ENCODE results near the gene TNFRSF12A. TPM values are rescaled to one million over a fixed set of nuclear protein-coding genes. Genes with fewer than 3 reads are reported as not detected.
"Not testable (repeated sequence)": the region's sequence is repeated elsewhere in the genome, so short reads cannot be mapped to it uniquely, and the experiment has no call there.

The TNFRSF12A gene
- polyA plus RNA-seq, 1 donor: 6.7 TPM

DNA sequence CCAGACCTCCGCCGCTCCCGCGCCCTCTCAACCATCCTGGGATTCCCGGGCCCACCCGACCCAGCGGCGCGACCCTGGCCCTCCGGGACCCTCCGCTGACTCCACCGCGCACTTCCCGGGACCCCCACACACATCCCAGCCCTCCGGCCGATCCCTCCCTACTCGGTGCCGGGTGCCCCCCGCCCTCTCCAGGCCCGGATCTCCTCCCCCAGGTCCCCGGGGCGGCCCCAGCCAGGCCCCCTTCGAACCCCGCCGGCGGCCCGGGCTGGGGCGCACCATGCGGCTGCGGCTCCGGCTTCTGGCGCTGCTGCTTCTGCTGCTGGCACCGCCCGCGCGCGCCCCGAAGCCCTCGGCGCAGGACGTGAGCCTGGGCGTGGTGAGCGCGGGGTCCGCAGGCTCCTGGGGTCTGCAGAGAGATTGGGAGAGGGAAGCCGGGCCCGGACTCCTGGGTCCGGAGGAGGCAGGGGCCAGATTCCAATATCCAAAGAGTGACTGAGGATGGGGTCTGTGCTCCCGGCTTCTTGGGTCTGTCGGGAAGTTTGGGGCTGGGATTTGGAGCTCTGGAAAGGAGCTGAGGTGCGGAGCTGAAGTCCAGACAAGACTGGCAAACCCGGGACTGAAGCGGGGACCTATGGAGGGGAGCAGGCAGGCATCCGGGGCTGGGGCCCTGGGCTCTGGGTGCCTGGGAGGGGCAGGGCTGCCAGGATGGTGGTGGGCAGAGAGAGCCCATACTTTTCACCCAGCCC lies 26.6 kb downstream of the TNFRSF12A start:
- no peak for DNase-seq

DNA sequence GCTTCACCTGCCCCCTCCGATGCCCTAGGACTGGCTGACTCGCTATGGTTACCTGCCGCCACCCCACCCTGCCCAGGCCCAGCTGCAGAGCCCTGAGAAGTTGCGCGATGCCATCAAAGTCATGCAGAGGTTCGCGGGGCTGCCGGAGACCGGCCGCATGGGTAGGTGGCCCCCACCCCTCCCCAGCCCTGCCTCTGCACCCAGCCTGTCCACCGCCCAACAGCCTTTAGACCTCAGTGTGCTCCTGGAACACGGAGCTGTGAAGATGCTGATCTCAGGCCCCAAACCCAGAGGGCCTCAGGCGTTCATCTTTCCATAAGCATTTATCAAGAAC lies 27.2 kb downstream of the TNFRSF12A start:
- DNase-seq: no peak

DNA sequence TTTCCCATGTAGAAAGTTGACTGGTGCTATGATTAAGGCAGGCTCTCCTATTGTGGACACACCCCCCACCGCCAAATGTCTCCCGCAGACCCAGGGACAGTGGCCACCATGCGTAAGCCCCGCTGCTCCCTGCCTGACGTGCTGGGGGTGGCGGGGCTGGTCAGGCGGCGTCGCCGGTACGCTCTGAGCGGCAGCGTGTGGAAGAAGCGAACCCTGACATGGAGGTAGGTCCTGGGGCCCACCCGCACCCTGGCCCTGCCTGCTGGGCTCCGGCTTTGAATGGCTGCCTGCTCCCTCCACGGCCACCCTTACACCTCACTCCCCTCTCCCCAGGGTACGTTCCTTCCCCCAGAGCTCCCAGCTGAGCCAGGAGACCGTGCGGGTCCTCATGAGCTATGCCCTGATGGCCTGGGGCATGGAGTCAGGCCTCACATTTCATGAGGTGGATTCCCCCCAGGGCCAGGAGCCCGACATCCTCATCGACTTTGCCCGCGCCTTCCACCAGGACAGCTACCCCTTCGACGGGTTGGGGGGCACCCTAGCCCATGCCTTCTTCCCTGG lies 29.8 kb downstream of the TNFRSF12A start:
- no peak for DNase-seq

DNA sequence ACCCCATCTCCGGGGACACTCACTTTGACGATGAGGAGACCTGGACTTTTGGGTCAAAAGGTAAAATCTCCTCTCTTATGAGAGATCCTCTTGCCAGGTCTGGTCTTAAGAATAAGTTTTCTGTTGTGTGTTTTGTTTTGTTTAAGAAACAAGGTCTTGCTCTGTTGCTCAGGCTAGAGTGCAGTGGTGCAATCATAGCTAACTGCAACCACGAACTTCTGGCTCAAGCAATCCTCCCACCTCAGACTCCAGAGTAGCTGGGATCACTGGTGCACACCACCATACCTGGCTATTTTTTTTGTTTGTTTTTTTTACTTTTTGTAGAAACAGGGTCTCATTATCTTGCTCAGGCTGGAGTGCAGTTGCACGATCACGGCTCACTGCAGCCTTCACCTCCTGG lies 30.3 kb downstream of the TNFRSF12A start:
- DNase-seq: no peak

DNA sequence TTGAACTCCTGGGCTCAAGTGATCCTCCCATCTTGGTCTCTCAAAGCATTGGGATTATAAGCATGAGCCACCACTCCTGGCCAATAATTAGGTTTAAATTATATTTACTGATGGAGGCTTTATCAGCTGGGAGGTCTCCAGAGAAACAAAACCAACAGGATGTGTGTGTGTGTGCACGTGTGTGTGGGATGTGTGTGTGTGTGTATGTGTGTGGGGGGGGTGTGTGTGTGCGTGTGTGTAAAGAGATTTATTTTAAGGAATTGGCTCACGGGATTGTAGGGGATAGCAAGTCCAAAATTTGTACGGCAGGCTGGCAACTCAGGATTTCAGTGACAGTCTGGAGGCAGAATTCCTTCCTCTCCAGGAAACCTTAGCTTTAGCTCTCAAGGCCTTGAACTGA lies 30.8 kb downstream of the TNFRSF12A start:
- no peak for DNase-seq

DNA sequence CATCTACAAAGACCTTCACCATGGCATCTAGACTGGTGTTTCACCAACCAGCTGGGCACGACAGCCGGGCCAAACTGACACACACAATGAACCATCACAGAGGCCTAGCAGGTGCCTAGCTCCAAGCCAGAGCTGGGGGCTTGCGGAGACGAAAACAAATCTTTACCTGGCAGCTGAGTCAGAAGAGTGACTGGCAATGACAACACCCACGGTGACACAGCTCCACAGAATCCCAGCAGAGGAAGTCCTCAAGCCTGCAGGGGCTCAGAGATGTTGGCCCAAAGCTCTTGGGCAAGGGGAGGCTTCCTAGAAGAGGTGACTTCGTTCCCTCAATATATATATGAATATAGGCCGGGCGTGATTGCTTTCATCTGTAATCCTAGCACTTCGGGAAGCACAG lies 31.3 kb downstream of the TNFRSF12A start:
- DNase-seq: no peak

DNA sequence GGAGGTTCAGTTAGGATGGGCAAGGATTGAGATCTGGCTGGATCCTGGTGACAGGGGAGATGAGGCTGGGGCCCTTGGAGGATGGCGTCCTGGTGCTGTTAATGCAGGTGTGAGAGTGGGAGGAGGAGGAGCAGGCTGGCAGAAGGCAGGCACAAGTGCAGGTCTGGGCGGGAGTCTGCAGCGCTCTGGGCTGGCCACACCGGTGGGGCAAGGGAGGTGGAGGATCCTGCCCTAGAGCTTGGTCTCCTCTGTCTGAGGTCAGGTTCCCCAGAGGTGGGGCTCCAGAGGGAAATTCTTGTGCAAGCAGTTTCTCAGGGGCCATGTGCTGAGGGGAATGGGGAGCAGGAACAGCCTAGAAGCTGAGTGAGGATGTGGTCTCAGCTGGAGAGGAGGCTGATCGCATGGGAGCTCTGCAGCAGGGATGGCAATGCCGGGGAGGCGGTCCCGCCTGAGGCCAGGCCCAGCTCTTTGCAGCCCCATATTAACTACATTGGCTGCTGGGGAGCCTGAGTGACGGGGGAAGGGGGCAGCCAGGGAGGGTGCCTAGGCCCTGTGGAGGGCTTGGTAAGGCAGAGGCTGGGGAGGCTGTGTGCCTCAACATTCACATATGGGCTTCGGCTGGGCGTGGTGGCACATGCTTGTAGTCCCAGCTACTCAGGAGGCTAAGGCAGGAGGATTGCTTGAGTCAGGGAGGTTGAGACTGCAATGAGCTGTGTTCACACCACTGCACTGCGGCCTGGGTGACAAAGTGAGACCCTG lies 32.6 kb downstream of the TNFRSF12A start:
- not testable (repeated sequence) for DNase-seq

DNA sequence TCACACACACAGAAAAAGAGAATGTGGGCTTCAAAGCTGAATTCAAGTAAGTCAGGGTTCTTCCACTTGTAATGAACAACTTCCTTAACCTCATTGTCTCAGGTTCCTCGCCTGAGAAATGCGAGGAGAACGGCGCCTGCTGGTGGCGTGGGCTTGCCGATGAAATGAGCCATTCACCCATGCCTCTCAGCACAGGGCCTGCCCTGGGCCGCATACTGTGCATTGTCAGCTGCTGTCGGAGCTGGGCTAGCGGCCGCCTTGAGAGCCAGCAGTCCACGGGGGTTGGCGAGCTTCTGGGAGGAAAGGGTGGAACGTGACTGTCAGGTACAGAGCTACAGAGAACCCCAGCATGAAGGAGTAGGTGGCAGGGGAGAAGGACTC lies 33.2 kb downstream of the TNFRSF12A start:
- DNase-seq: not testable (repeated sequence)

DNA sequence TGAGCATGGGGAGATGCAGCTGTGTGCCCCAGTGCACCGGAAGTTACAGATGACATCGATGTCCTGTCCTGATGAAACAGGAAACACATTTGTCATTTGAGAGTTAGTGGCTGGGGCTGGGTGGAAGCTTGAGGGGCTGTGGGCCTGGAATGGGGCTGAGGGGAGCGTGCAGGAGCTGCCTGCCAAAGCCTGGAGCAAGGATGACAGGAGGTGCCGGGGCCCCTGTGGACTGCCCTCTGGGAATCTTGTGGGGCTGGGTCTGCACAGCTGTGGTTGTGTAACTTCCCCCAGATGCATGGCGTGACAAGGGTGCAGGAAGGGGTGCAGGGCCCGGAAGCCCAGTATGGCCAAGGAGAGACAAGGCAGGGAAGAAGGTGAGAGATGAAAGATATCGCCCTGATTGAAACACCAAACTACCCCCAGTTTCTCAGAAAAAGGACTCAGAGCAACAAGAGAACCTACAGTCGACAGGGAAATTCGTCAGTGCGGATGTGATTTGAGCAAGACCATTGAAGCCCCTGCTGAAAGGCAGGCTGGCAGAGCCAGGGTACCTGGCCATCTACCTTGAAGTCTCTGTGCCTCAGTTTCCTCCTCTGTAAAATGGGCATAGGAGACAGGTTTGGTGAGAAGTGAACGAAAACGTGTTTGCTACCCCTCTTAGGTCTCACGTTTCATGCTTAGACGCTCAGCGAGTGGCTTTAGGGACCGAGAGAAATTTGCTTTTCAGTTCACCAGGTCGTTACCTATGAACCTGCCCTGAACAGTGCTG lies 35.0 kb downstream of the TNFRSF12A start:
- DNase-seq: no peak

DNA sequence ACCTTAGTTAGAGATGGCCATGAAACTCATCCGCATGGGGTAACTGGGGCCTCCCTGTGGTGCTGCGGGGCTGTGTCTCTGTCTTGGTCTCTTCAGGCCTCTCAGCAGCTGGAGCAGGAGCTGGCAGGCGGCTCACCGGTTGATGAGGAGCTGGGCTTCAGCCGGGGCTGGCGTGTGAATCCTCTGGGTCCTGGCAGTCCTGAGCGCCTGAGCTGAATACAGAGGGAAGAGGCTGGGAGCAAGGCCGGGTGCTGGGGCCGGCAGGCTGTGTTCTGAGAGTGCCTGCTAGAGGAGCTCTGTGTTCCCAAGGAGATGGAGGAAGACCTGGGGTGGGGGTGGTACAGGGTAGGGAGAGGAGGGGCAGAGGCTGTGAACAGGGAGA lies 35.6 kb downstream of the TNFRSF12A start:
- not testable (repeated sequence) for DNase-seq

DNA sequence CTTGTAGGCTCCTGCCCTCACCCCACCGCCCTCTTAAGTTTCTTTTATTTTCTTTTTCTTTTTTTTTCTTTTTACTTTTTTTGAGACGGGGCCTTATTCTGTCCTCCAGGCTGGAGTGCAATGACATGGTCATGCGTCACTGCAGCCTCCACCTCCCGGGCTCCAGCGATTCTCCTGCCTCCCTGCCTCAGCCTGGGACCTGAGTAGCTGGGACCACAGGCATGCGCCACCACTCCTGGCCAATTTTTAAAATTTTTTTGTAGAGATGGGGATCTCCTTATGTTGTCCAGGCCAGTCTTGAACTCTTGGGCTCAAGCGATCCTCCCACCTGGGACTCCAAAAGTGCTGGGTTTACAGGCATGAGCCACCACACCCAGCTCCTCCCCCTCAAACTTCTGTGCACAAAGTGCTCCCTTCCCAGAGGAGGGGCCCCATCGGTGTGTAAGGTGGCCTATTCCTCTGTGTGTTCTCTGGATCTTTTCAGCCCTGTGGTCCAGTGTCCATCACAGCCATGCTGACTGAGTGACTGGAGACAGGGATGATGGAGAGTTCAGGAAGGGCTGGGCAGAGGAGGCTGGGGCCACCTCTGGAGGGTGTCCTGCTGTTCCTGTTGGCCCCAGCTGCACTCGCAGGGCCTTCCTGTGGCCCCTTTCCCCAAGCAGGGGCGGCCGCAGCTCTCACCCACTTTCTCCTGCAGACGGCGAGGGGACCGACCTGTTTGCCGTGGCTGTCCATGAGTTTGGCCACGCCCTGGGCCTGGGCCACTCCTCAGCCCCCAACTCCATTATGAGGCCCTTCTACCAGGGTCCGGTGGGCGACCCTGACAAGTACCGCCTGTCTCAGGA lies 36.4 kb downstream of the TNFRSF12A start:
- no peak for DNase-seq

DNA sequence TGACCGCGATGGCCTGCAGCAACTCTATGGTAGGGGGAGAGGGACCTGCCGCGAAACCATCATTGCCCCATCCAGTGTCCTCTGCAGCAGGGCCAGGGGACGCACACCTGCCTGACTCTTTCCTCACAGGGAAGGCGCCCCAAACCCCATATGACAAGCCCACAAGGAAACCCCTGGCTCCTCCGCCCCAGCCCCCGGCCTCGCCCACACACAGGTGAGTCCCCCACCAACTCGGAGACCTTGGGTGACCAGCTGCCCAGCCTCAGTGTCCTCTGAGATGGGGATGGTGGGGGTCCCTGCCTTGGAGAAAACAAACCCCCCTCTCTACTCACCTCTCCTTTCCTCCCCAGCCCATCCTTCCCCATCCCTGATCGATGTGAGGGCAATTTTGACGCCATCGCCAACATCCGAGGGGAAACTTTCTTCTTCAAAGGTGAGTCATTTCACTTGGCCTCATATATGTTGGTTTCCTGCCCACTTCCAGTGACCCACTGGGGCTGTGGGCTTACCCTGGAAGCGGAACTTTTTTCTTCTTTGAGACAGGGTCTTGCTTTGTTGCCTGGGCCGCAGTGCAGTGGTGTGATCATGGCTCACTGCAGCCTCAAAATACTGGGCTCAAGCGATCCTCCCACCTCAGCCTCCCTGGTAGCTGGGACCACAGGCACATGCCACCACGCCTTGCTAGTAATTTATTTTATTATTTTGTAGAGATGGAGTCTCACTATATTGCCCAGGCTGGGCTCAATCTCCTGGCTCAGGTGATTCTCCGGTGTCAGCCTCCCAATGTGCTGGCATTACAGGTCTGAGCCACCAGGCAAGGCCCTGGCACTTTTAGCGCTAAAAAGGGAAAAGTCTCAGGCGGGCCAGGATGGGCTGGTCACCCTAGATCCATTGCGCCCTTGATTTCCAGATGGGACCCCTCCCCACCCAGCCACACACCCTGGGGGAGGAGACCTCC lies 37.3 kb downstream of the TNFRSF12A start:
- DNase-seq: no peak

DNA sequence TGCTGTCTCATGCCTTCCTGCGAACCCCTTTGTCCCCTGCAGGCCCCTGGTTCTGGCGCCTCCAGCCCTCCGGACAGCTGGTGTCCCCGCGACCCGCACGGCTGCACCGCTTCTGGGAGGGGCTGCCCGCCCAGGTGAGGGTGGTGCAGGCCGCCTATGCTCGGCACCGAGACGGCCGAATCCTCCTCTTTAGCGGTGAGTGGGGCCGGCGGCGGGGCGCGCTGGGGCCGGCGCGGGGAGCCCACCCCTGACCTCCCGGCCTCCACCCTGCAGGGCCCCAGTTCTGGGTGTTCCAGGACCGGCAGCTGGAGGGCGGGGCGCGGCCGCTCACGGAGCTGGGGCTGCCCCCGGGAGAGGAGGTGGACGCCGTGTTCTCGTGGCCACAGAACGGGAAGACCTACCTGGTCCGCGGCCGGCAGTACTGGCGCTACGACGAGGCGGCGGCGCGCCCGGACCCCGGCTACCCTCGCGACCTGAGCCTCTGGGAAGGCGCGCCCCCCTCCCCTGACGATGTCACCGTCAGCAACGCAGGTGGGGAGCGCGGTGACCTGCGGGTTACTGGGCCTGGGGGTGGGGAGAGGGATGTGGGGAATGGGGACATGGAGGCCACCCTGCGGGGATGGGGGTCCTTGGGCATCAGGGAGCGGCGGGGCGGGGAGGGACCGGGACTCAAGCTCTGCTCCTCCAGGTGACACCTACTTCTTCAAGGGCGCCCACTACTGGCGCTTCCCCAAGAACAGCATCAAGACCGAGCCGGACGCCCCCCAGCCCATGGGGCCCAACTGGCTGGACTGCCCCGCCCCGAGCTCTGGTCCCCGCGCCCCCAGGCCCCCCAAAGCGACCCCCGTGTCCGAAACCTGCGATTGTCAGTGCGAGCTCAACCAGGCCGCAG lies 38.2 kb downstream of the TNFRSF12A start:
- DNase-seq: peak; percentile 58

DNA sequence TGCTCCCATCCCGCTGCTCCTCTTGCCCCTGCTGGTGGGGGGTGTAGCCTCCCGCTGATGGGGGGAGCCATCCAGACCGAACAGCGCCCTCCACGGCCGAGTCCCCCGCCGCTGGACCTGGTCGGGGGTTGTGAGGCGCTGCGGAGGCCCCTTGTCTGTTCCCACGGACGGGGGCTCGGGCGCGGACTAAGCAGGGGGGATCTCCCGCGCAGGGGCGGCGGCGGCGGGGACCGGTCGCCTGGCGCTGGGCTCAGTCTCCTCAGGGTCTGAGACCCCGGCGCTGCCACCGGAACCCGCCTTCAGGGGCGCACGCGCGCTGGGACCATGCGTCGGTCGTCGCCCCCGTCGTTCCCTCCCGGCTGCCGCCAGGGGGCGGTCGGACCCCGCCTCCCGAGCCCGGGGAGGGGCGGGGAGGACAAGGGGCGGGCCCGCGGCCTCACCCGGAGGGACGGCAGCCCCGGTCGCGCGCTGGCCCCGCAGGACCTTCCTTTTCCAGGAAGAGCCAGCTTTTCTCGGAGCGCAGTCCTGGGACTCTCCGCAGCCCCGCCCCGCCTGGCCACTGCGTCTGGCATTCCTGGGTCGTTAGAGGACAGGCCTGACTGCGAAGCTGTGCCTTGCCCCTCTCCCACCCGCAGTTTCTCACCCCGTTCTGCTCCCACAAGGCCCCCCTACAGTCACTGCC lies 39.0 kb downstream of the TNFRSF12A start:
- DNase-seq: peak; percentile 88

DNA sequence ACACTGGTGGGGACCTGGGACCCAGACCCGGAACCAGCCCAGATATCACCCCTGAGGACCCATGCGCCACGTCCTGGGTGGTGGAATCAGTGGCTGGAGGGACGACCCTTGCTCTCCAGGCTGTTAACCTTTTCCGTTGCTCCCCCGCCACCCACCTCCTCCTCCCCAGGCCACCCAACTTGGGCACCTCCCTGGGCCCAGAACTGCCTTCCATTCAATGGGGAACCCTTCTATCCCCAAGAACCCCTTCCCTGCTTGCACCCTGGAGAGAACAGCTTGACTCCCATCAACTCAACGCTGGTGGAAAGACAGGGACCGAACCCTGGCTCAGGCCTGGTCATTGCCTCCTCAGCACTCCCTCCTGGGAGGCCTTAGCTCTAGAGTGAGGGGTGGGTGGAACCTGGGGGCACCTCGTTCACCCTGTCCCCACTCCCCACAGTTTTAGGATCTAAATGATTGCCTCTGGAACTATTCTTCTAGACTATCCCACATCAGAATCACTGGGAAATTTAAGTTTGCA lies 39.6 kb downstream of the TNFRSF12A start:
- no peak for DNase-seq

DNA sequence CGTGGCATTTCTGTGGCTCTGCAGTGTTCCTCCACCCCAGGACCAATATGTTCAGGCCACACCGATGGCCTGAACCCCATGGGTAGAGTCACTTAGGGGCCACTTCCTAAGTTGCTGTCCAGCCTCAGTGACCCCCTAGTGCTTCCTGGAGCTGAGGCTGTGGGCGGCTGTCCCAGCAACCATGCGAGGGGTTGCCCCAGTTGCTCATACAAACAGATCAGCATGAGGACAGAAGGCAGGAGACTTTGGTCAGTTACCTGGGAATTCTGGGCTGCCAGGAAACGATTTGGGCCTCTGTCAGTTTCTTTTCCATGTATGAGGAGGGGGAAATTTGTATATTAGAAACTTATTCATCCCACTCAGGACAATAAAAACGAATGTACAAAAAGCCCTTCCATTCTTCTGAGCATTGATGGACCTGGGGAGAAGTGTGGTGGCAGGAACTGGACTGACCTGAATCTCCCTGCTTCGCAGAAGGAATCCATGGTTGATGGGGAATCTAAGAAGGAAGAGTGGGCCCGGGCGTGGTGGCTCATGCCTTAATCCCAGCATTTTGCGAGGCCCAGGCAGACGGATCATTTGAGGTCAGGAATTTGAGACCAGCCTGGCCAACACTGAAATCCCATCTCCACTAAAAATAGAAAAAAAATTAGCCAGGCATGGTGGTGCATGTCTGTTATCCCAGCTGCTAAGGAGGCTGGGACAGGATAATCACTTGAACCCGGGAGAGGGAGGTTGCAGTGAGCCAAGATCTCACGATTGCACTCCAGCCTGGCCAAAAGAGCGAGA lies 40.4 kb downstream of the TNFRSF12A start:
- no peak for DNase-seq

DNA sequence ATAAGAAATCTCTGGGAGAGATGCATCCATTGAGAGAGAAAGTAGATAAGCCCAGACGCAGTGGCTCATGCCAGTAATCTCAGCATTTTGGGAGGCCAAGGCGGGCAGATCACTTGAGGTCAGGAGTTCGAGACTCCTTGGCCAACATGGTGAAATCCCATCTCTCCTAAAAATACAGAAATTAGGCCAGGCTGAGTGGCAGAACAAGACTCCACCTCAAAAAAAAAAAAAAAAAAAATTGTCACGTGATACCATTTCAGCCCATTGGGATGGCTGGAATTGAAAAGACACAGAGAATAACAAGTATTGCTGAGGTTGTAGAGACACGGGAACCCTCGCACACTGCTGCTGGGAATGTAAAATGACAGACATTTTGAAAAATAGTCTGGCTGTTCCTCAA lies 42.4 kb downstream of the TNFRSF12A start:
- no peak for DNase-seq
